AG09309 (cell line): Measurements from ENCODE around the gene ACTR2.

Experiments used
- DNase-seq: peaks from one replicate; pipeline ENCODE4 v3.0.0-alpha.2; 2010; ENCODE audit warnings: low read depth
- H3K4me3 ChIP-seq: 2 replicates; pipeline ENCODE4 v1.5.1; 2011; ENCODE audit warnings: mild to moderate bottlenecking, low read depth, low read length, moderate library complexity; ENCODE audit not compliant: control insufficient read depth
- TF ChIP-seq, protein P1 (sequence below): IDR thresholded peaks from 2 replicates; pipeline ENCODE4 v1.5.1; 2011; ENCODE audit warnings: mild to moderate bottlenecking, low read depth, low read length, inconsistent platforms; ENCODE audit not compliant: insufficient read depth, control insufficient read depth; ENCODE audit errors: missing control alignments

ACTR2 gene

DNA sequence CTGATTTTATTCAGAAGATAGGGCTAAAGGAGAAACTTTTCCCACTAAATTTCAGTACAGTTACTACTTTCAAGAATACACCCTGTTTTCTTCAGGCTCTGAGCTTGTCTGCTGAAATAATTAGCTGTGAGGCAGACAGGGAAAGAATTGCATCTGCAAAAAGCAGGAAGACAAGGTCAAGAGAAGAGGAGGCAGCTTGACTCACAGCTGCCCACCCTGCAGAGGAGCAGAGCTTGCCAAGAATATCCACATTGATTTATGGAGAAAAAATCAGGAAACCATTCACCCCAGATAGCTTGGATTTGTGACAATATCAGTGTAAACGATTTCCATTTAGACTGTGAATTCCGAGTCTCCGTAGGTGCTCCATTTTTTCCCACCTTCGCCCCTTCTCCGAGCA lies 49.0 kb downstream of the ACTR2 start:
- H3K4me3 ChIP-seq: no peak overlapping the region
- DNase-seq: no peak
- TF ChIP-seq, protein P1, sequence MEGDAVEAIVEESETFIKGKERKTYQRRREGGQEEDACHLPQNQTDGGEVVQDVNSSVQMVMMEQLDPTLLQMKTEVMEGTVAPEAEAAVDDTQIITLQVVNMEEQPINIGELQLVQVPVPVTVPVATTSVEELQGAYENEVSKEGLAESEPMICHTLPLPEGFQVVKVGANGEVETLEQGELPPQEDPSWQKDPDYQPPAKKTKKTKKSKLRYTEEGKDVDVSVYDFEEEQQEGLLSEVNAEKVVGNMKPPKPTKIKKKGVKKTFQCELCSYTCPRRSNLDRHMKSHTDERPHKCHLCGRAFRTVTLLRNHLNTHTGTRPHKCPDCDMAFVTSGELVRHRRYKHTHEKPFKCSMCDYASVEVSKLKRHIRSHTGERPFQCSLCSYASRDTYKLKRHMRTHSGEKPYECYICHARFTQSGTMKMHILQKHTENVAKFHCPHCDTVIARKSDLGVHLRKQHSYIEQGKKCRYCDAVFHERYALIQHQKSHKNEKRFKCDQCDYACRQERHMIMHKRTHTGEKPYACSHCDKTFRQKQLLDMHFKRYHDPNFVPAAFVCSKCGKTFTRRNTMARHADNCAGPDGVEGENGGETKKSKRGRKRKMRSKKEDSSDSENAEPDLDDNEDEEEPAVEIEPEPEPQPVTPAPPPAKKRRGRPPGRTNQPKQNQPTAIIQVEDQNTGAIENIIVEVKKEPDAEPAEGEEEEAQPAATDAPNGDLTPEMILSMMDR: no peak

- TF ChIP-seq, protein P1: no peak
- no peak overlapping the region for H3K4me3 ChIP-seq
- DNase-seq: no peak
Observed at GRCh38 chr2:65277118-65277517, 49.5 kb downstream of the ACTR2 start.

- no peak overlapping the region for H3K4me3 ChIP-seq
- TF ChIP-seq, protein P1: peak; percentile 4
- no peak for DNase-seq
Observed at GRCh38 chr2:65277791-65278483, 50.3 kb downstream of the ACTR2 start.

- H3K4me3 ChIP-seq: no peak overlapping the region
- no peak for DNase-seq
- TF ChIP-seq, protein P1: no peak
Observed at GRCh38 chr2:65278531-65278981, 50.9 kb downstream of the ACTR2 start.

GRCh38 chr2:65279756-65280155 lies 52.1 kb downstream of the ACTR2 start:
- TF ChIP-seq, protein P1: no peak
- no peak for DNase-seq
- H3K4me3 ChIP-seq: no peak overlapping the region

DNA sequence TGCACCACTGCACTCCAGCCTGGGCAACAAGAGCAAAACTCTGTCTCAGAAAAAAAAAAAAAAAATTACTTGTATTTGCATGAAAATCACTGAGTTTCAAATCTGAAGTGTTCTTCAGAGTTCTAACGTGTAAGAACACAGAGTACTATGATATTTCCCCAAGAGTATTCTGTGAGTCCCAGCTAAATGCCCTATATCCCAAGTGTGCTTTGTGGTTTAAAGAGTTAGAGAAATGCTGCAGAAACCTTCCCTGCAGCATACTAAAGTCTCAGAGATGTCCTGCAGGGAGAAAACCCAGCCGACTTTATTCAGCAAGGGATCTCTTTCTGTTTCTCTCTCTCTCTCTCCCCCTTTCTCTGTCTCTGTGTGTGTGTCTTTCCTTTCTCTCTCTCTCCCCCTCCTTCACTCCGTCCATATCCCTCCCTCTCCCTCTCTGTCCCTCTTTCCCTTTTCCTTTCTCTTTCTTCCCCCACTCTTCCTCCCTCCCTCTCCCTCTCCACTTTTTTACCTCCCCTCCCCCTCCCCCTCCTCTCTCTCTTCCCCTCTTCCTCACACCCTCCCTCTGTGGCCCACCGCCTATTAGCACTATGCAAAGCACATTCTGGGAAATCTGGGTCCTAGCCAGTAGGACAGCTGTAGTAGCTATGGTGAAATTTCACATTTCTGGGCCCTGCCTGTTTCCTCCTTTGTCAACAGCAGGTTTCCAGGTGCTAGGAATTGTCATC lies 54.2 kb downstream of the ACTR2 start:
- no peak for DNase-seq
- TF ChIP-seq, protein P1: no peak
- no peak overlapping the region for H3K4me3 ChIP-seq
